Mucosa of descending colon (tissue), 3 donors: ENCODE measurements around the gene OMP. TPM values are rescaled to one million over a fixed set of nuclear protein-coding genes. Genes with fewer than 3 reads are reported as not detected.

ENCODE experiments used
- ATAC-seq: fragments of 200-7000 bp; cut with Tn5 transposase; one replicate; pipeline ENCODE4 v1.9.1; 2020; ENCODE audit warnings: mild to moderate bottlenecking, moderate library complexity
- DNase-seq, 3 donors: peaks; one replicate each; pipeline ENCODE4 v3.0.0-alpha.2; 2020
- H3K36me3 ChIP-seq: fragments of 200-600 bp; one replicate; pipeline ENCODE4 v1.8.0; 2021; ENCODE audit warnings: low read depth, mild to moderate bottlenecking
- H3K4me1 ChIP-seq: fragments of 200-600 bp; one replicate; pipeline ENCODE4 v1.8.0; 2021; ENCODE audit warnings: low read depth, mild to moderate bottlenecking
- H3K4me3 ChIP-seq: fragments of 200-600 bp; one replicate; pipeline ENCODE4 v1.8.0; 2021; ENCODE audit warnings: mild to moderate bottlenecking
- H3K9me3 ChIP-seq: fragments of 200-600 bp; one replicate; pipeline ENCODE4 v1.8.0; 2021; ENCODE audit warnings: mild to moderate bottlenecking
- intact Hi-C, 2 donors: fragments of 100-400 bp; cut with DNase I in 1 of 2; cut with micrococcal nuclease in 1 of 2; formaldehyde crosslinking; loops; one replicate each; pipeline versions ENCODE4 v1.11.0 to v1.11.1; 2022; cut with DNase I, micrococcal nuclease
- total RNA-seq, 3 donors: library from RNA; stranded (reverse); fragmentation: NEBNext Ultra II Directional in 2 of 3; extraction: Animal tissue kit (Norgen Biotek cat#: 25700) in 2 of 3; gene quantifications; one replicate each; pipeline versions ENCODE4 v1.2.1 to v1.2.4, GENCODE V29; 2021 to 2023
- TF ChIP-seq, protein P1 (sequence below): fragments of 200-600 bp; IDR thresholded peaks from one replicate; pipeline ENCODE4 v1.8.0; 2022; ENCODE audit warnings: antibody characterized with exemption, mild to moderate bottlenecking
- donor health status: DM: no; HTN: no; CAD: no; lungs with moderate emphysema.
- donor health status: DM: no; HTN: no; CAD: no.
- donor health status: DM: no; HTN: yes; CAD: no.

Gene OMP
- total RNA-seq, 3 donors from 2014 or later: 10.3 to 21.1 (median 11.3) TPM

DNA sequence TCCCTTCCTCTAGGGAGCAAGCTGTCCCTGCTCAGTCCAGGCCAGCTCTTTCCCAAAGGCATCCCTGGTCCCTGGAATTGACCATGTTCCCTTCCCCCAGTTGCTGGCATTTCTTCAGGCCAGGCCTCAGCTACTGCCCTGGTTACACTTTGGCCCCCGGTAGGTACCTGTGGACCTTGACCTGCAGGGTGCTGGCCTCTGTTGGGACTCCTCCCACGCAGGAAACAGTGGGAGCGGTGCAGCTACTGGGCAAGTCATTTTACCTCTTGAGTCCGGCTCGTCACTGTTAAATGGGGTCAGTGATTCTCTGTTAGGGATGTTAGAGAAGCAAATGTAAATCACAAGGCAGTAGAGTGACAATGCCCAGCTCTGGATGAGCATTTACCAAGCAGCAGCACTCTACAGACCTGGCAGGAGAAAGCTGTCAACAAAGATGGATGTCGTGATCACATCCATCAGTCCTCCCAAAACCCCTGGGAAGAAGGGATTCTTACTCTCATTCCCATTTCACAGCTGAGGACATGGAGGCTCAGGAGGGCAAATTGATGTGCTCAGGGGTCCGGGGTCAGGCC lies 42.3 kb downstream of the OMP start:
- DNase-seq (peak; percentile 67 to 77 (median 70)), ATAC-seq (peak; percentile 82)
- TF ChIP-seq, protein P1, sequence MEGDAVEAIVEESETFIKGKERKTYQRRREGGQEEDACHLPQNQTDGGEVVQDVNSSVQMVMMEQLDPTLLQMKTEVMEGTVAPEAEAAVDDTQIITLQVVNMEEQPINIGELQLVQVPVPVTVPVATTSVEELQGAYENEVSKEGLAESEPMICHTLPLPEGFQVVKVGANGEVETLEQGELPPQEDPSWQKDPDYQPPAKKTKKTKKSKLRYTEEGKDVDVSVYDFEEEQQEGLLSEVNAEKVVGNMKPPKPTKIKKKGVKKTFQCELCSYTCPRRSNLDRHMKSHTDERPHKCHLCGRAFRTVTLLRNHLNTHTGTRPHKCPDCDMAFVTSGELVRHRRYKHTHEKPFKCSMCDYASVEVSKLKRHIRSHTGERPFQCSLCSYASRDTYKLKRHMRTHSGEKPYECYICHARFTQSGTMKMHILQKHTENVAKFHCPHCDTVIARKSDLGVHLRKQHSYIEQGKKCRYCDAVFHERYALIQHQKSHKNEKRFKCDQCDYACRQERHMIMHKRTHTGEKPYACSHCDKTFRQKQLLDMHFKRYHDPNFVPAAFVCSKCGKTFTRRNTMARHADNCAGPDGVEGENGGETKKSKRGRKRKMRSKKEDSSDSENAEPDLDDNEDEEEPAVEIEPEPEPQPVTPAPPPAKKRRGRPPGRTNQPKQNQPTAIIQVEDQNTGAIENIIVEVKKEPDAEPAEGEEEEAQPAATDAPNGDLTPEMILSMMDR: no peak
- Histone ChIP-seq H3K36me3 (no peaks in the 10 kb centered on the region), H3K4me3 (no peak overlapping the region), H3K9me3 (no peaks in the 10 kb centered on the region), H3K4me1 (peaks cover 4% of the 10 kb centered on the region)
- intact Hi-C loops: no loop called here

DNA sequence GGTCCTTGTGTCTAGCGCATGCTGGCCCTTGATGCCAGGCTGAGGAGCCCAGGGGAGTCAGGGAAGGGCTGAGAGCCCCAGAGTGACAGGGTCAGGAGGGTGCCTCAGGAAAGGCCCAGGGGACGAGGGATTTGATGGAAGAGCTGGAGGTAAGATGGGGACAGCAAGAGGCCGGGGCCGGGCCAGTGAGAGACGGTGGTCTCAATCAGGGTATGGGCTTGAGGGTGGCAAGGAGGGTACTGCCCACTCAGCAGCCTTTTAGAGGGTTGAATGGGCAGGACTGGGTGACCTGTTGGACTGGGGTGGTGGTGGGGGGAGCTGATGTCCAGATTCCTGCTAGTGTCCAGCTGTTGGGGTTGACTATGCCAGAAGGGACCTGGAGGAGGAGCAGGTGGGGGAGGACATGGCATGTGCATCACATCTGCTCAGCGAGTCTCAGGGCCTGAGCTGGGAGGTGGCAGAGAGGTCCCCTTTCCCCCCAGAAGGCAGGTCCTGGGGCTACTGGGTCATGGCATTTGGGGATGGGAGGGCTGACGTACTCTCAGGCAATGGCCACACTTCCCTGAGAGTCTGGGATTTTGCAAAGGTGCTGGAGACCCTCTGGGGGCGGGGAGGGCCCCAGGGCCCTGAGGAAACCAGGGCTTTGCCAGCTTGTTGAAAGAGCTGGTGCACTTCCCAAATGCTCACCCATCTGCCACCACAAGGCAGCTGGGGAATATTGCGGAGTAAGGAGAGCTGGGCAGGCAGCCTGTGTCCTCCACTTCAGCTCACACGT lies 43.8 kb downstream of the OMP start:
- Histone ChIP-seq H3K4me1 (peaks cover 4% of the 10 kb centered on the region), H3K36me3 (no peaks in the 10 kb centered on the region), H3K9me3 (no peaks in the 10 kb centered on the region), H3K4me3 (no peak overlapping the region)
- ATAC-seq (no peak), DNase-seq (peak in 1 of 3 donors; percentile 36)
- TF ChIP-seq, protein P1: no peak
- intact Hi-C loops: no loop called here

DNA sequence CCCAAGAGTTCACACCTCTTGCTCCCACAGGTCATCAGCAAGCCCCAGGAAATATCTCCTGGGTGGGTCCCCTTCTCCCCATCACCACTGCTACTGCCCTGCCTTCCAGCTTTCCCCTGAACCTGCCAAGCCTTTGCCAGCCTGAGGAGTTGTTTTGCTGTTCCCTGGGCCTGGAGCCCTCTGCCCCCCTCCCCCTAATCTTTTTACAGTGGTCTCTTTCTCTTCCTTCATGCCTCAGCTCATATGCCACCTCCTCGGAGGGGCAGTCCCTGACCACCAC lies 44.3 kb downstream of the OMP start:
- ATAC-seq (no peak), DNase-seq (no peak)
- intact Hi-C loops: no loop called here
- Histone ChIP-seq H3K36me3 (no peaks in the 10 kb centered on the region), H3K4me3 (no peak overlapping the region), H3K4me1 (peaks cover 4% of the 10 kb centered on the region), H3K9me3 (no peaks in the 10 kb centered on the region)
- TF ChIP-seq, protein P1: no peak

DNA sequence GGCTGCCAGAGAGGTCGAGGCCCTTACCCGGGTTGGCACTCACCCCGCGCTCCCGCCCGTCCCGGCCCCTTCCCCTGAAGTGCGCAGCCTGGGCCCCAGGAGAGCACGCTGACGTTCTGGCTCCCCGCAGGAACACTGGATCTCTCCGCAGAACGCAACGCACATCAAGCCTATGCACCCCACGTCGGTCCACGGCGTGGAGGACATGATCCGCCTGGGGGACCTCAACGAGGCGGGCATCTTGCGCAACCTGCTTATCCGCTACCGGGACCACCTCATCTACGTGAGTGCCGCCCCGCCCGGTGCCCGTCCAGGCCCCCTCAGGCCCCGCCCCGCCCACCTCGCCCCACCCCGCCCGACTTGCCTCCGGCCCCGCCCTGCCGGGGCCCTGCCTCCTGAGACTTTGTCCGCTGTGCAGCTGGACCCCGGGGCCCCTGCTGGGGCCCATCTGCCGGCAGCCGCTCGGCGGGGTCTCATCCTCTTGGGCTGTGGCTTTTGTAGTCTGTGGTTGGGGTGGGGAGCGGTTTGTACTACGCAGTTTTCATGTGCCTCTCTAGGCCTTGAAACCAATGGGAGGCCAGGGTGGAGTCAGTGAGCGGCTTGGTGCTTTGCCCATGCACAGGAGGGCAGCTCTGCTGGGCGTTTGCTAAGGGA lies 45.2 kb downstream of the OMP start:
- no peaks in the 10 kb centered on the region for H3K36me3 ChIP-seq
- ATAC-seq (peak; percentile 64), DNase-seq (peak; percentile 48 to 70 (median 59))
- H3K9me3 ChIP-seq: no peaks in the 10 kb centered on the region
- H3K4me1 ChIP-seq: peaks cover 4% of the 10 kb centered on the region
- TF ChIP-seq, protein P1: no peak
- no peak overlapping the region for H3K4me3 ChIP-seq
- intact Hi-C loops: no loop called here

DNA sequence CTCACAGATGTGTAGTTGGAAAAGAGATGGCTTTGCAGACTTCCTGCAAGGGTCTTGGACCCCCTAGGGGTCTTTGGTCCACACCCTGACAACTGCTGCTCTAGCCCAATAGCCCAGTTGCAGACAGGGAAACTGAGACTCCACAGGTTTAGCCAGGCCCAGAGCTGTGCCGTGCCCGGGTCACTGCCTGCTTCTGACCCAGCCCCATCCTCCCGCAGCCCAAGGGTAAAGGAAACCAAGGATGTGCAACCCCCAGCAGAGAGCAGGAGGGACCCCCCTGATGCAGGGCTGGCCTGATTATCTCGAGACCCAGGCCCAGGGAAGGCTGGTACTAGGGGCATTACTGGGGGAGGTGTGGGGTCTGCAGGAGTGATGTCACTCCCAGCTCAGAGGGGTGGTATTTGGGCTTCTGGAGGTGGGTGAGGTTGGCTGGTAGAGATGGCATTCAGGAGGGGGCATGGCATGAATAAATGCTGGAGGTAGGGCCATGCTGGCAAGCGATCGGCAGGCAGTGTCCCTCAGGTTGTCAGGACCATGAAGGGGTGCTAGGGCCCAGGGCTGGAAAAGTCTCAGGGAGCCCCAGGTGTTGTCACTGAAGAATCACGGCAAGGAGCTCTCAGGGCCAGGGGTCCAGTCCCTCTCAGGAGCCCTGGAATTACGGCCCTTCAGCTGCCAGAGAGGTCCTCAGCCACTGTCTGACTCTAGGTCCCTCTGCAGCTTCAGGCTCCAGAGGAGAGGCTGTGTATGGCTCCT lies 46.5 kb downstream of the OMP start:
- H3K4me3 ChIP-seq: no peak overlapping the region
- H3K36me3 ChIP-seq: no peaks in the 10 kb centered on the region
- intact Hi-C loops: no loop called here
- peaks cover 4% of the 10 kb centered on the region for H3K4me1 ChIP-seq
- DNase-seq (peak in 1 of 3 donors; percentile 30), ATAC-seq (no peak)
- H3K9me3 ChIP-seq: no peaks in the 10 kb centered on the region
- TF ChIP-seq, protein P1: no peak
